Keratinocyte (primary cell): ENCODE measurements around the gene GUCY2C. TPM values are rescaled to one million over a fixed set of nuclear protein-coding genes. Genes with fewer than 3 reads are reported as not detected.

Experiments used
- DNase-seq: peaks from one replicate; pipeline ENCODE4 v3.0.0-alpha.2; 2011; ENCODE audit warnings: low read depth, missing footprints, low spot score
- FAIRE-seq: peaks from 2 replicates; lab custom pipeline; 2011; peaks lifted over from hg19 to GRCh38; lab: Jason Lieb, UNC
- H2AFZ ChIP-seq: 2 replicates; pipeline ENCODE4 v1.6.0; 2012; ENCODE audit warnings: low read length, control low read depth, inconsistent platforms; ENCODE audit not compliant: control insufficient read depth
- H3K27ac ChIP-seq: 2 replicates; pipeline ENCODE4 v1.5.1; 2011; ENCODE audit warnings: low read length; ENCODE audit not compliant: control insufficient read depth, insufficient read depth
- H3K27me3 ChIP-seq: 3 replicates; pipeline ENCODE4 v1.6.0; 2011; ENCODE audit warnings: low read length; ENCODE audit not compliant: control insufficient read depth, insufficient read depth; ENCODE audit errors: extremely low read depth
- H3K36me3 ChIP-seq, 2 experiments: 2 replicates in 1 of 2; 3 replicates in 1 of 2; pipeline ENCODE4 v1.5.1; 2011; ENCODE audit warnings: low read length in 2 of 2, mild to moderate bottlenecking in 1 of 2; ENCODE audit not compliant: control insufficient read depth in 2 of 2, insufficient read depth in 2 of 2; ENCODE audit errors: extremely low read depth in 1 of 2
- H3K4me1 ChIP-seq: 3 replicates; pipeline ENCODE4 v1.5.1; 2011; ENCODE audit warnings: low read length; ENCODE audit not compliant: control insufficient read depth, insufficient read depth; ENCODE audit errors: extremely low read depth
- H3K4me2 ChIP-seq: 3 replicates; pipeline ENCODE4 v1.6.0; 2011; ENCODE audit warnings: low read depth, low read length; ENCODE audit not compliant: control insufficient read depth, insufficient read depth; ENCODE audit errors: extremely low read depth
- H3K4me3 ChIP-seq, 3 experiments: fragments of 200-600 bp in 1 of 3; sonication (generic) in 1 of 3; 2 replicates in 2 of 3; 3 replicates in 1 of 3; pipeline ENCODE4 v1.5.1; 2011 to 2016; ENCODE audit warnings: low read length in 3 of 3, mild to moderate bottlenecking in 3 of 3, control low read depth in 2 of 3, inconsistent platforms in 1 of 3, low read depth in 1 of 3, mixed read lengths in 1 of 3, mixed run types in 1 of 3, moderate library complexity in 1 of 3; ENCODE audit not compliant: control insufficient read depth in 2 of 3, insufficient read depth in 2 of 3; ENCODE audit errors: extremely low read depth in 1 of 3
- H3K79me2 ChIP-seq: 2 replicates; pipeline ENCODE4 v1.6.0; 2012; ENCODE audit warnings: low read length; ENCODE audit not compliant: control insufficient read depth, insufficient read depth
- H3K9ac ChIP-seq: 3 replicates; pipeline ENCODE4 v1.6.0; 2011; ENCODE audit warnings: low read length; ENCODE audit not compliant: control insufficient read depth, insufficient read depth; ENCODE audit errors: extremely low read depth
- H3K9me1 ChIP-seq: 3 replicates; pipeline ENCODE4 v1.6.0; 2011; ENCODE audit warnings: low read length; ENCODE audit not compliant: control insufficient read depth, insufficient read depth; ENCODE audit errors: extremely low read depth
- H3K9me3 ChIP-seq: 2 replicates; pipeline ENCODE4 v1.5.1; 2012; ENCODE audit warnings: low read depth, low read length; ENCODE audit not compliant: control insufficient read depth
- H4K20me1 ChIP-seq: 3 replicates; pipeline ENCODE4 v1.6.0; 2011; ENCODE audit warnings: low read length; ENCODE audit not compliant: control insufficient read depth, insufficient read depth; ENCODE audit errors: extremely low read depth
- CTCF ChIP-seq, 3 experiments: IDR thresholded peaks in 1 of 3; conservative IDR thresholded peaks in 1 of 3; optimal IDR thresholded peaks in 1 of 3; 2 replicates in 2 of 3; 3 replicates in 1 of 3; pipeline versions ENCODE3 to v1.5.1; 2011; ENCODE audit warnings: low read length in 3 of 3, mild to moderate bottlenecking in 3 of 3, moderate library complexity in 2 of 3, control low read depth in 1 of 3, inconsistent platforms in 1 of 3; ENCODE audit not compliant: insufficient read depth in 2 of 3; ENCODE audit errors: extremely low read depth in 1 of 3
- EZH2 ChIP-seq: IDR thresholded peaks from one replicate; pipeline ENCODE4 v1.6.1; 2012; ENCODE audit warnings: inconsistent platforms, mild to moderate bottlenecking, low read length, moderate library complexity
- dilution Hi-C: fragments of 300-500 bp; cut with MboI; formaldehyde crosslinking; loops from one replicate; pipeline ENCODE4 v1.7.0; 2020; ENCODE audit warnings: low sequenced_read_pairs; ENCODE audit not compliant: extremely low pct_ligation_motif_present
- polyA plus RNA-seq, 5 experiments: library from polyadenylated mRNA; depleted of rRNA in 3 of 5; stranded (reverse) in 3 of 5; stranded (forward) in 1 of 5; unstranded in 1 of 5; fragments of >200 nt; gene quantifications; 1 replicate in 1 of 5; 2 replicates in 3 of 5; 3 replicates in 1 of 5; pipeline versions ENCODE4 v1.2.1 to v1.2.3, GENCODE V29; 2011 to 2012; ENCODE audit warnings: missing spikeins in 2 of 5, low read depth in 1 of 5, low replicate concordance in 1 of 5

Gene GUCY2C
- polyA plus RNA-seq, 1 donor (not counting 4 experiments of a cell fraction or from before 2014, with no cell fraction given) = 0.03 TPM

GRCh38 chr12:14699923-14700322 lies 3.5 kb upstream of the GUCY2C start:
- no peak overlapping the region for H3K9ac ChIP-seq
- H3K4me3 ChIP-seq = no peak overlapping the region
- no peak for TF ChIP-seq CTCF (optimal IDR thresholded peaks at IDR 0.05 in 1 of 3, IDR thresholded peaks at IDR 0.05 in 1 of 3, conservative IDR thresholded peaks at IDR 0.05 in 1 of 3; ENCODE audit: extremely low read depth in 1 of 3, insufficient read depth in 2 of 3, low read length in 3 of 3)
- no peak for TF ChIP-seq EZH2
- no peaks in the 10 kb centered on the region for H3K27me3 ChIP-seq
- no peak overlapping the region for H3K4me2 ChIP-seq
- DNase-seq (no peak), FAIRE-seq (no peak)
- no peaks in the 10 kb centered on the region for H3K79me2 ChIP-seq
- no peaks in the 10 kb centered on the region for H3K9me3 ChIP-seq
- dilution Hi-C loops = no loop called here
- no peaks in the 10 kb centered on the region for H3K4me1 ChIP-seq
- no peaks in the 10 kb centered on the region for H3K36me3 ChIP-seq
- H2AFZ ChIP-seq = no peak overlapping the region
- H4K20me1 ChIP-seq = no peaks in the 10 kb centered on the region
- no peak overlapping the region for H3K27ac ChIP-seq
- no peaks in the 10 kb centered on the region for H3K9me1 ChIP-seq

GRCh38 chr12:14698555-14698954 lies 2.2 kb upstream of the GUCY2C start:
- H3K9me1 ChIP-seq = no peaks in the 10 kb centered on the region
- no peak for FAIRE-seq

GRCh38 chr12:14695715-14696141 lies 671 bp downstream of the GUCY2C start:
- Histone ChIP-seq H3K27me3 (no peaks in the 10 kb centered on the region), H3K36me3 (no peaks in the 10 kb centered on the region), H4K20me1 (no peaks in the 10 kb centered on the region), H2AFZ (no peak overlapping the region), H3K27ac (no peak overlapping the region), H3K4me1 (no peaks in the 10 kb centered on the region), H3K4me2 (no peak overlapping the region), H3K79me2 (no peaks in the 10 kb centered on the region), H3K9me3 (no peaks in the 10 kb centered on the region), H3K9me1 (no peaks in the 10 kb centered on the region), H3K4me3 (no peak overlapping the region), H3K9ac (no peak overlapping the region)
- FAIRE-seq = no peak
- no peak for DNase-seq
- dilution Hi-C loops = no loop called here
- TF ChIP-seq EZH2 (no peak), CTCF (optimal IDR thresholded peaks at IDR 0.05 in 1 of 3, IDR thresholded peaks at IDR 0.05 in 1 of 3, conservative IDR thresholded peaks at IDR 0.05 in 1 of 3; ENCODE audit: extremely low read depth in 1 of 3, insufficient read depth in 2 of 3, low read length in 3 of 3) (no peak)

More at GRCh38 chr12:14698555-14698954, 2.2 kb upstream of the GUCY2C start:
- no peak overlapping the region for H3K9ac ChIP-seq
- H3K9me3 ChIP-seq = no peaks in the 10 kb centered on the region
- H2AFZ ChIP-seq = no peak overlapping the region
- TF ChIP-seq EZH2 = no peak
- dilution Hi-C loops = no loop called here
- DNase-seq = no peak
- H3K4me3 ChIP-seq = no peak overlapping the region
- H3K27ac ChIP-seq = no peak overlapping the region
- H3K4me1 ChIP-seq = no peaks in the 10 kb centered on the region
- no peaks in the 10 kb centered on the region for H3K36me3 ChIP-seq
- no peaks in the 10 kb centered on the region for H3K27me3 ChIP-seq
- H3K79me2 ChIP-seq = no peaks in the 10 kb centered on the region
- H4K20me1 ChIP-seq = no peaks in the 10 kb centered on the region
- H3K4me2 ChIP-seq = no peak overlapping the region
